Kidney epithelial cell (primary cell): ENCODE data around the gene FSTL5. TPM values are rescaled to one million over a fixed set of nuclear protein-coding genes. Genes with fewer than 3 reads are reported as not detected.

Source experiments
- DNase-seq: peaks from one replicate; pipeline ENCODE4 v3.0.0-alpha.2; 2010; ENCODE audit warnings: low read depth
- H3K27me3 ChIP-seq: 2 replicates; pipeline ENCODE4 v1.6.0; 2011; ENCODE audit warnings: low read length; ENCODE audit not compliant: control insufficient read depth, insufficient read depth
- H3K36me3 ChIP-seq: 2 replicates; pipeline ENCODE4 v1.5.1; 2011; ENCODE audit warnings: low read length; ENCODE audit not compliant: control insufficient read depth, insufficient read depth
- H3K4me3 ChIP-seq: 2 replicates; pipeline ENCODE4 v1.5.1; 2011; ENCODE audit warnings: low read depth, mild to moderate bottlenecking, control low read depth, low read length
- CTCF ChIP-seq: IDR thresholded peaks from 2 replicates; pipeline ENCODE4 v1.5.1; 2011; ENCODE audit warnings: mild to moderate bottlenecking, moderate library complexity, low read length, control low read depth, inconsistent platforms; ENCODE audit not compliant: insufficient read depth, poor library complexity, severe bottlenecking
- total RNA-seq: library from RNA; depleted of rRNA; stranded (reverse); fragments of >200 nt; gene quantifications from 2 replicates; pipeline ENCODE4 v1.2.3, GENCODE V29; 2015

Gene FSTL5
- total RNA-seq, 1 donor from 2014 or later: not detected

- no peak for DNase-seq
- H3K27me3 ChIP-seq: no peaks in the 10 kb centered on the region
- H3K36me3 ChIP-seq: no peaks in the 10 kb centered on the region
- H3K4me3 ChIP-seq: no peak overlapping the region
- TF ChIP-seq CTCF: no peak
Measured at GRCh38 chr4:161581262-161582230, 582.3 kb downstream of the FSTL5 start.

DNA sequence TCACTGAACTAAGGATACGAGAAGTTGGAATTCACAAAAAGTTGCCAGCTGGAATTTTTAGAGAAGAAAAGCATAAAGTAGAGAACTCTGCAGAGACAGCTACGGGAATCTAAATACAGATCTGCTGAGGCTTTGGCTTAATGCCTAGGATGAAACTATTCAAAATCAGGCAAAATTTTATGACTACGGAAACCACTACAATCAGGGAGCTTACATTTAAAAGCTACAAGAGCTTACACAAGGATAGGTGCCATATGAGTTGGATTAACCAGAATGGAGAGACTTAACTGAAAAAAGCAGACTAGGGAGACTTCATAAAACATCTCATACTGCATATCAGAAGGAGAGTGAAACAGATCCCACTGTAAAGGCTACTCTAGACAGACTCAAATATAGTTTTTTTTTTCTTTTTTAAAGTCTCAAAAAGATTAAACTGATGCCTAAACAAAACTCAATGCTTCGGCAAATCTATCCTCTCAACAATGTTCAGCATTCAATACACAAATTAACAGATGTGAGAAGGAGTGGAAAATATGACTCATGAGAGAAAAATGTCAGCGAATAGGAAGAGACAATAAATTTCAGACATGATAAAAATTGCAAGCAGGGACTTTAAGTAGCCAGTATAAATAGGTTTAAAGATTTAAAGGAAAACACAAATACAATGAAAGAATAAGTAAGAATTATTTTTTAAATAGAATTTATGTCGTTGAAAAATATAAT is 586.1 kb downstream of the FSTL5 start:
- H3K27me3 ChIP-seq: no peaks in the 10 kb centered on the region
- no peak for DNase-seq
- H3K4me3 ChIP-seq: no peak overlapping the region
- H3K36me3 ChIP-seq: no peaks in the 10 kb centered on the region
- no peak for TF ChIP-seq CTCF

DNA sequence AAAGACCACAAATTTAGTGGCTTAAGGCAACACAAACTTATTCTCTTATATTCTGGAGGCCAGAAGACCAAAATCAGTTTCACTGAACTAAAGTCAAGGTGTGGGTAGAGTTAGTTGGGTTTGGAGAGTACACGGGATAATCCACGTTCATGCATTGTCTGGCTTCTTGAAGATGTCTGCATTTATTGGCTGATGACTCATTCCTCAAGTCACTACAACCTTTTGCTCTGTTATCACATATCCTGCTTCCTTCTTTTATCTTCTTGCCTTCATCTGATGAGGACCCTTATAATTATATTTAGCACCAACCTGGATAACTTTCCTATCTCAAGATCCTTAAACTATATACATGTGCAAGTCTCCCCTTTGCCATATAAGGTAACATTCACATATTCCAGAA is 590.0 kb downstream of the FSTL5 start:
- no peaks in the 10 kb centered on the region for H3K27me3 ChIP-seq
- no peaks in the 10 kb centered on the region for H3K36me3 ChIP-seq
- TF ChIP-seq CTCF: no peak
- no peak for DNase-seq
- no peak overlapping the region for H3K4me3 ChIP-seq

DNA sequence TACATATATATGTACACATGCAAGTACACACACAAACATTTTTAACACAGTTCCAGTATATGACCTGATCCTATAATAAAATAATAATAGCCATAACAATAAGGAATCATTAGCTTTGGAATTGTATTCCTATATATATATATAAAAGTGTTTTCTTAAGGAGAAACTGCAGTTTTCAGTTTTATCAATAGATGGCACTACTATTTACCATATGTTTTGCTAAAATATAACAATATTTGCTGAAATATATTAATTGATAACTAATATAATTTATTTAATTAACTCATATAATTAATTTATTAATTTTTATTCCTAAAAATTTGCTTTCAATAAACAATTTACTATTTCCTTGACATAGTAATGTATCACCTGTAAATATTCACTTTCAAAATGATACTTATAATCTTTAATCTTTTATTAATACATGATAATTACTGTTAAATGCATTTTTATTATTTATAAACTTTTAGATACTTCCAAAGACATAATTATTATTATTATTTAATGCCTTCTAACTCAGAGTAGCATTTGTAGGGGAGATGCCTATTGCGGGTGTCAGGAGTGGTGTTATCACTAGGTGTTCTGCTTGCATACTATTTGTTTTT is 599.5 kb downstream of the FSTL5 start:
- Histone ChIP-seq H3K4me3 (no peak overlapping the region), H3K36me3 (no peaks in the 10 kb centered on the region), H3K27me3 (no peaks in the 10 kb centered on the region)
- peak; percentile 15 for TF ChIP-seq CTCF
- DNase-seq: no peak

- H3K36me3 ChIP-seq: no peaks in the 10 kb centered on the region
- no peaks in the 10 kb centered on the region for H3K27me3 ChIP-seq
- no peak for TF ChIP-seq CTCF
- DNase-seq: peak; percentile 47
- no peak overlapping the region for H3K4me3 ChIP-seq
Measured at GRCh38 chr4:161555689-161556660, 607.8 kb downstream of the FSTL5 start.
